HG03457 (cell line): ENCODE results near the gene TRIM48.
"Not testable (repeated sequence)": the region's sequence is repeated elsewhere in the genome, so short reads cannot be mapped to it uniquely, and the experiment has no call there.

Experiments used
- ATAC-seq: cut with Tn5 transposase; IDR thresholded peaks from one replicate; pipeline ENCODE4 v1.9.1; 2021; ENCODE audit warnings: moderate number of reproducible peaks; ENCODE audit not compliant: unreplicated experiment

The TRIM48 gene, protein sequence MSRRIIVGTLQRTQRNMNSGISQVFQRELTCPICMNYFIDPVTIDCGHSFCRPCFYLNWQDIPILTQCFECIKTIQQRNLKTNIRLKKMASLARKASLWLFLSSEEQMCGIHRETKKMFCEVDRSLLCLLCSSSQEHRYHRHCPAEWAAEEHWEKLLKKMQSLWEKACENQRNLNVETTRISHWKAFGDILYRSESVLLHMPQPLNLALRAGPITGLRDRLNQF

GRCh38 chr11:55261855-55262254, at the start of gene TRIM48:
TRIM48 (plus strand) TSS chr11:55262155; CDS start chr11:55262268, 113 bp downstream.
- not testable (repeated sequence) for ATAC-seq

DNA sequence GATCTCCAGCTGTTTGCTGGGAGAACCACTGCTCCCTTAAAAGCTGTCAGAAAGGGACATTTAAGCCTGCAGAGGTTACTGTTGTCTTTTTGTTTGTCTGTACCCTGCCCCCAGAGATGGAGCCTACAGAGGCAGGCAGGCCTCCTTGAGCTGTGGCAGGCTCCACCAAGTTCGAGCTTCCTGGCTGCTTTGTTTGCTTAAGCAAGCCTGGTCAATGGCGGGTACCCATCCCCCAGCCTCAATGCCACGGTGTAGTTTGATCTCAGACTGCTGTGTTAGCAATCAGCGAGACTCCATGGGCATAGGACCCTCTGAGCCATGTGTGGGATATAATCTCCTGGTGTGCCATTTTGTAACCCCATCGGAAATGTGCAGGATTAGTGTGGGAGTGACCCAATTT, 23.6 kb upstream of the TRIM48 start:
- not testable (repeated sequence) for ATAC-seq

GRCh38 chr11:55263081-55263480, 1.1 kb downstream of the TRIM48 start:
- ATAC-seq: no peak
